Fibroblast of villous mesenchyme (primary cell): ENCODE results near the gene MCM9. TPM values are rescaled to one million over a fixed set of nuclear protein-coding genes. Genes with fewer than 3 reads are reported as not detected.

Source experiments
- DNase-seq: peaks from one replicate; pipeline ENCODE4 v3.0.0-alpha.2; 2010; ENCODE audit warnings: low read depth
- H3K4me3 ChIP-seq: 2 replicates; pipeline ENCODE4 v1.5.1; 2011; ENCODE audit warnings: low read depth, mild to moderate bottlenecking, low read length
- CTCF ChIP-seq: IDR thresholded peaks from 2 replicates; pipeline ENCODE4 v1.5.1; 2012; ENCODE audit warnings: low read depth, mild to moderate bottlenecking, low read length; ENCODE audit not compliant: insufficient read depth
- total RNA-seq: library from RNA; depleted of rRNA; stranded (reverse); fragments of >200 nt; gene quantifications from 2 replicates; pipeline ENCODE4 v1.2.3, GENCODE V29; 2012

The MCM9 gene
- total RNA-seq, 1 donor: 15.1 TPM

DNA sequence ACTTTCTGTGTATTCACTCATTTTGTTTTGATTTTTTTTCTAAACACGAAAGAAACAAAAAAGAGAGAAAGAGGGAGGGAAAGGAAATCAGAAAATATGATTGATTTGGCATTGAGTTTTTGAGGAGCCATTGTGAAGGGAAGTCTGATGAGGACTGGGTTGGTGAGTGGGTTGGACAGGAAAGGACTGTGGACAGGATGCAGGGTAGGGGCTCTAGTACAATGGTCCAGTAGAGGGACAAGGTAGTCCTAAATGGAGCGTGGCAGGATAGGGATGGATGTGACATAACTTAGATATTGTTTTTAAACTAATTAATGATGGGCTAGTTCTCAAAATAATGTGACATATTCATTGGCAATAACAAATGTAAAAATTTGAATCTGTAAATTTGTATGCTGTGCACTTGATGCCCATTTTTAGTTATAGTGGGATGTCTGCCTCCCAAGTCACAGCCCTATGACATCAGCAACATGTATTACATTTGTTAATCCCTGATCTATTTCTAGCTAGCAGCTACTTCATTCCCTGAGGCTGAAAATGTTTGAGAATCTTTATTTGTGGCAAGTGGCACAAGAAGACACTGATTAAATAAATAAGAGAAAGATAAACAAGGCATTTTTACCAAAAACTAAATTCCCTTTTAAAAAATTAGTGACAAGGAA, 105.0 kb downstream of the MCM9 start:
- no peak for DNase-seq
- no peak overlapping the region for H3K4me3 ChIP-seq
- TF ChIP-seq CTCF: no peak

- no peak for TF ChIP-seq CTCF
- no peak for DNase-seq
- H3K4me3 ChIP-seq: no peak overlapping the region
These were observed 108.9 kb downstream of the MCM9 start for GRCh38 chr6:118826096-118826495.

DNA sequence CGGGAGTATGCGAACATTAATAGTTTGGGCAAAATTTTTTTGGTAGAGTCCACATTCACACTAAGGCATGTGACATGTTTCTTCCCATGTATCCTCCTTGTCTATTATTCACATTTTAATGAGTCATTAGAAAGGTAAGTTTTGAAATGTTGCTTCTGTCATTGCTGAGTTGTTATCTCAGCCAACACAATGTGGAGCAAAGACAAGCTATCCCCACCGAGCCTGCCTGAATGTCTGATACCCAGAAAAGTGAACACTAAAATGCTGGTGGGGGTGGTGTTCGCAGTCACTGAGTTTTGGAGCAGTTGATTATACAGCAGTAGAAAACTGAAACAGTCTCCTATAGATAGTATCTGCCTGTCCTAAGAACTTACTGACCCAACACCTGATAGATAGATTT, 109.3 kb downstream of the MCM9 start:
- H3K4me3 ChIP-seq: no peak overlapping the region
- DNase-seq: no peak
- TF ChIP-seq CTCF: no peak

- DNase-seq: no peak
- H3K4me3 ChIP-seq: no peak overlapping the region
- no peak for TF ChIP-seq CTCF
These were observed 119.5 kb downstream of the MCM9 start for GRCh38 chr6:118815495-118815894.

GRCh38 chr6:118813775-118814174, 121.2 kb downstream of the MCM9 start:
- peak; percentile 29 for DNase-seq
- no peak overlapping the region for H3K4me3 ChIP-seq
- TF ChIP-seq CTCF: no peak

DNA sequence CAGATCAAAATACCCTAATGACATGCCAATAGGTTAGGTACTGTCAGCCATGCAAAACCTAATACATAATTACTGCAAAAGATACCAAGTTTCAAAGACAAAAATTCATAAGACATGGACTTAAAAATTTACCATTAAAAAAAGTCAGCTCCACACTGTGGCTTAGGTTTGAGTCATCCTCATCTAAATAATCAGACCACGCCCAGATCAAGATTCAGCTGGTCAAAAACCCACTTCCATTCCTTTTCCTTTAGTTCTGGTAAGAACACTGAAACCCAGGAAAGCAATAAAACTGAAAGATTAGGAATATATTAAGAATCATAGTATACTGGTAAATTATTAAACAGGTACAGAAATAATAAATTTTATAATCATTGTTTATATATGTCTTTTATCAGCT, 122.0 kb downstream of the MCM9 start:
- DNase-seq: no peak
- no peak for TF ChIP-seq CTCF
- no peak overlapping the region for H3K4me3 ChIP-seq
